Mucosa of descending colon (tissue), 3 donors: ENCODE measurements around the gene HMCN2. TPM values are rescaled to one million over a fixed set of nuclear protein-coding genes. Genes with fewer than 3 reads are reported as not detected.

Experiments
- ATAC-seq: fragments of 200-7000 bp; cut with Tn5 transposase; one replicate; pipeline ENCODE4 v1.9.1; 2020; ENCODE audit warnings: mild to moderate bottlenecking, moderate library complexity
- DNase-seq, 3 donors: peaks; one replicate each; pipeline ENCODE4 v3.0.0-alpha.2; 2020
- H3K36me3 ChIP-seq: fragments of 200-600 bp; one replicate; pipeline ENCODE4 v1.8.0; 2021; ENCODE audit warnings: low read depth, mild to moderate bottlenecking
- H3K4me1 ChIP-seq: fragments of 200-600 bp; one replicate; pipeline ENCODE4 v1.8.0; 2021; ENCODE audit warnings: low read depth, mild to moderate bottlenecking
- H3K4me3 ChIP-seq: fragments of 200-600 bp; one replicate; pipeline ENCODE4 v1.8.0; 2021; ENCODE audit warnings: mild to moderate bottlenecking
- H3K9me3 ChIP-seq: fragments of 200-600 bp; one replicate; pipeline ENCODE4 v1.8.0; 2021; ENCODE audit warnings: mild to moderate bottlenecking
- intact Hi-C, 2 donors: fragments of 100-400 bp; cut with DNase I in 1 of 2; cut with micrococcal nuclease in 1 of 2; formaldehyde crosslinking; loops; one replicate each; pipeline versions ENCODE4 v1.11.0 to v1.11.1; 2022; cut with DNase I, micrococcal nuclease
- total RNA-seq, 3 donors: library from RNA; stranded (reverse); fragmentation: NEBNext Ultra II Directional in 2 of 3; extraction: Animal tissue kit (Norgen Biotek cat#: 25700) in 2 of 3; gene quantifications; one replicate each; pipeline versions ENCODE4 v1.2.1 to v1.2.4, GENCODE V29; 2021 to 2023
- TF ChIP-seq, protein P1 (sequence below): fragments of 200-600 bp; IDR thresholded peaks from one replicate; pipeline ENCODE4 v1.8.0; 2022; ENCODE audit warnings: antibody characterized with exemption, mild to moderate bottlenecking
- donor health status: DM: no; HTN: no; CAD: no; lungs with moderate emphysema.
- donor health status: DM: no; HTN: no; CAD: no.
- donor health status: DM: no; HTN: yes; CAD: no.

The HMCN2 gene
- total RNA-seq, 3 donors from 2014 or later: 28.1 to 40.5 (median 33.2) TPM

DNA sequence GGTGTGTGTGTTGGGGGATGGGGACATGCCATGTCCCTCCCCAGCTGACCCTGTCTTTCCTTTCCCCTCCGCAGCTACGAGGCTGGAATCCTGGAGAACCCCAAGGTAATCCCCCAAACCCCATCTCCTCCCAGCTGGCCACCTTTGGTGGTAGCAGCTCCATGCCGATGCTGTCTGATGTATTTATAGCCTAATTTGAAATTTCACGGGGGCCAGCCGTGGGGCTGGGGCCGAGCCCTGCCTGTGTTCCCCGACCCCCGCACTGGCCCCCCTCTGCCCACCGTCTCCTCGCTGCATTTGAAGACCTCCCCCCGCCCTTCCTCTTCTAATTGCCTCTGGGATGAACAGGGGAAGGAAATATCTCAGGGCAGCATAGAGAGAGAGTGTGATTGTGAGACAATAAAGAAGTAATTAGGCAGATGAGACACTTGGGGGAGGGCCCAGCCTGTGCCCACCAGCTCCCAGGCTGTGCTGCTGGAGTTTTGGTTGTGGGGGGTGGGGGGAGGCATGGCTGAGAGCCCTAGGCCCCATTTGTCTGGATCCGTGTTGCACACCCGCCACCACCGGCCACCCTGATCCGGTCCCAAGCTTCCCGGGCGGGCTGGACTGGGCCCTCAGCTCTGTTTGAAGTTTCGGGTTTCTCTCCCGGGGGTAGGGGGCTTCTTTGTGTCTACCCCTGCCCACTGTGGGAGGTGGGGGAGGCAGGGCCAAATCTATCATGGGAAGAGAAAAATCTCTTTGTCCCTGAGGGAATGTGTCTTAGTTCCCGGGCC, 206.0 kb downstream of the HMCN2 start:
- intact Hi-C loops: no loop called here
- H3K36me3 ChIP-seq: no peaks in the 10 kb centered on the region
- DNase-seq: no peak

DNA sequence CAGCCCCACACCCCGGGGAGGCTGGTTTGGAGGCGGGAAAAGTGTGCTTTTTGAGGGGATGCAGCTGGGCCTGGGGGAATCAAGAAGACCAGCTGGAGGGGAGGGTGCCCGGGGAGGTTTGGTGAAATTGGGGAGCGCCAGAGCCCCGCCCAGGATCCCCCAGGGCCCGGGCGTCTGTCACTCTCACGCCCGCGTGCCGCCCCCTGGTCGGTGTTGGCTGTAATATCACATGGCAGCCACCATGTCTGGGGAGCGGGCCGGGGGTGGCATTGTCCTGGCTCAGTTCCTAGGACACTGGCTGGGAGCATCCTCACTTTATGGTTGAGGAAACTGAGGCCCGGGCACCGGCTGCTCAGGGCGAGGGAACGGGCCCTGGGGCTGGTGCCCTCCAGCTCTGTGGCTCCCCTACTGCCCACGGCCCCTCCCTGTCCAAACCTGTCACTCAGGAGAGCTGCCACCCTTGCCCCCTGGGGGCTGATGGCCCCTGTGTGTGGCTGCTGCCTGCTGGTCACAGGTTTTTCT, 206.7 kb downstream of the HMCN2 start:
- H3K4me1 ChIP-seq: no peaks in the 10 kb centered on the region
- H3K36me3 ChIP-seq: no peaks in the 10 kb centered on the region
- DNase-seq: no peak
- no peaks in the 10 kb centered on the region for H3K9me3 ChIP-seq
- intact Hi-C loops: no loop called here
- TF ChIP-seq, protein P1, sequence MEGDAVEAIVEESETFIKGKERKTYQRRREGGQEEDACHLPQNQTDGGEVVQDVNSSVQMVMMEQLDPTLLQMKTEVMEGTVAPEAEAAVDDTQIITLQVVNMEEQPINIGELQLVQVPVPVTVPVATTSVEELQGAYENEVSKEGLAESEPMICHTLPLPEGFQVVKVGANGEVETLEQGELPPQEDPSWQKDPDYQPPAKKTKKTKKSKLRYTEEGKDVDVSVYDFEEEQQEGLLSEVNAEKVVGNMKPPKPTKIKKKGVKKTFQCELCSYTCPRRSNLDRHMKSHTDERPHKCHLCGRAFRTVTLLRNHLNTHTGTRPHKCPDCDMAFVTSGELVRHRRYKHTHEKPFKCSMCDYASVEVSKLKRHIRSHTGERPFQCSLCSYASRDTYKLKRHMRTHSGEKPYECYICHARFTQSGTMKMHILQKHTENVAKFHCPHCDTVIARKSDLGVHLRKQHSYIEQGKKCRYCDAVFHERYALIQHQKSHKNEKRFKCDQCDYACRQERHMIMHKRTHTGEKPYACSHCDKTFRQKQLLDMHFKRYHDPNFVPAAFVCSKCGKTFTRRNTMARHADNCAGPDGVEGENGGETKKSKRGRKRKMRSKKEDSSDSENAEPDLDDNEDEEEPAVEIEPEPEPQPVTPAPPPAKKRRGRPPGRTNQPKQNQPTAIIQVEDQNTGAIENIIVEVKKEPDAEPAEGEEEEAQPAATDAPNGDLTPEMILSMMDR: no peak
- no peak for ATAC-seq
- H3K4me3 ChIP-seq: no peak overlapping the region

More for the DNA sequence above, 206.0 kb downstream of the HMCN2 start:
- H3K9me3 ChIP-seq: no peaks in the 10 kb centered on the region
- H3K4me3 ChIP-seq: no peak overlapping the region
- TF ChIP-seq, protein P1: no peak
- H3K4me1 ChIP-seq: no peaks in the 10 kb centered on the region
- ATAC-seq: no peak

DNA sequence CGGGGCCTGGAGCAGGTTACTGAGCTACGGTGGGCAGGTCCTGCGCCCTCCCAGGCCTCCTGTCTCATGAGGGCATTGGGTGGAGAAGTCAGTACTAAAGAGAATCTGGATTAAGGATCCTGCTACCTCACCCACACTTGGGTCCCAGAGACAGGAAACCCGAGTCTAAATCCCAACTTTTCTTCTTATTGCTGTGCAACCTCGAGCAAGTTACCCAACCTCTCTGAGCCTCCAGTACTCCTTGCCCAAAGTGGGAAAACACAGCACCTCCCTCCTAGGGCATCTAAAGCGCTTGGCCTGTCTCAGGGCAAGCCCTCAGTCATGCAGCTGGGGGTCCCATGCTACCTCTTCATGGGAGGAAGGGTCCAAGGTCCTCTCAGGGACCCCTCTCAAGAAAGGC, 207.4 kb downstream of the HMCN2 start:
- ATAC-seq (no peak), DNase-seq (no peak)
- Histone ChIP-seq H3K9me3 (no peaks in the 10 kb centered on the region), H3K4me1 (no peaks in the 10 kb centered on the region), H3K4me3 (no peak overlapping the region), H3K36me3 (no peaks in the 10 kb centered on the region)
- TF ChIP-seq, protein P1: no peak
- intact Hi-C loops: no loop called here

DNA sequence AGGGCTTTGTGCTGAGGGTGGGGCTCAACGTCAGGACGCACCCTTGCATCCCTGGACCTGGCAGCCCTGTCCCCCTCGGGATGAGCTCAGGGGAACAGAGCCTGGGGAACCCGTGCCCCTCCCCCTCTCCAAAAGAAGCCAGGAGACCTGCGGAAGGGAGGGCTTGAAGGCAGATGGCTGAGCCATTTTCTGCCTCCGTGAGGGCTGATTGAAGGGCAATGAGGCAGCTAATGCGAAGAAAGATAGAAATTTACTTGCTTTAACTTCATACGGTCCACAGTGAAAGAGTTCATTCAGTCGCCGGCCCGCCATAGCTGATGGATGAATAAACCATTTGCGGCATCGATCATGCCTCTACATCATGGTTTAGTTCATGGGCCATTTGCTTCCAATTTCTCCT, 208.0 kb downstream of the HMCN2 start:
- H3K9me3 ChIP-seq: no peaks in the 10 kb centered on the region
- H3K4me1 ChIP-seq: no peaks in the 10 kb centered on the region
- intact Hi-C loops: no loop called here
- DNase-seq (no peak), ATAC-seq (no peak)
- H3K36me3 ChIP-seq: no peaks in the 10 kb centered on the region
- TF ChIP-seq, protein P1: no peak
- H3K4me3 ChIP-seq: no peak overlapping the region

DNA sequence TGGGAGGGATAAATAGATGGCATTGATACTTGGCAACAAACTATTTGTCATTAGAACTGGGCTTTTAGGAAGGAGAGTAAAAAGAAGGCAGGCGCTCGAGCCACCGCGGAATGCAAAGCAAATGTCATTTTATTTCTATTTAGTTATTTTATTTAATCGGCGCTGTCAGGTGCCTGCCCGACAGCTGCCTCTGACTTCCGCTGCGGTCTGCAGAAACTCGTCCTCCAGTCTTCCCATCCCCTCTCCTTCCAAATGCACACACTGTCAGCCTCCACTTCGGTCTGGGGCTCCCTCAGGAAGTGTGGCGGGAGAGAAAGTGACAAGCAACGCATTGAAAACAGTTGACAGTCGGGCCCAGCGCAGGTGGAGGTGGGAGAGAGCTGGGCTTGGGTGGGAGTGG, 208.5 kb downstream of the HMCN2 start:
- no peaks in the 10 kb centered on the region for H3K36me3 ChIP-seq
- intact Hi-C loops: no loop called here

More for the DNA sequence above, 208.5 kb downstream of the HMCN2 start:
- Histone ChIP-seq H3K4me1 (no peaks in the 10 kb centered on the region), H3K4me3 (no peak overlapping the region), H3K9me3 (no peaks in the 10 kb centered on the region)
- TF ChIP-seq, protein P1: no peak
- DNase-seq (no peak), ATAC-seq (no peak)
